ENCODE results near the gene WDR33. TPM values are rescaled to one million over a fixed set of nuclear protein-coding genes. Genes with fewer than 3 reads are reported as not detected.
"Not testable (repeated sequence)": the region's sequence is repeated elsewhere in the genome, so short reads cannot be mapped to it uniquely, and the experiment has no call there.

WDR33 gene
- total RNA-seq, 2 experiments from 2014 or later, result 64.3 to 68.3 TPM

GRCh38 chr2:127834951-127835350 is 24.0 kb upstream of the WDR33 start:
- POLR2A ChIA-PET, result no interaction called here
- no peak for ATAC-seq

GRCh38 chr2:127829845-127830246 is 18.9 kb upstream of the WDR33 start:
- peak; percentile 94 for ATAC-seq
- Mint-ChIP-seq H3K27ac (peak overlapping the region; percentile 86), H3K9me3 (ENCODE audit: insufficient read depth) (peaks cover 19% of the 10 kb centered on the region), H3K36me3 (ENCODE audit: low read depth) (peaks cover 16% of the 10 kb centered on the region), H3K4me3 (peak overlapping the region; percentile 20), H3K4me1 (ENCODE audit: low read depth) (peaks cover 42% of the 10 kb centered on the region), H3K27me3 (ENCODE audit: low read depth) (no peaks in the 10 kb centered on the region)
- ChIA-PET POLR2A (interaction anchor here (0.7 to 2.7 kb wide), 3 partner anchors 19 to 1142 kb away, joined by 3 to 21 read pairs (median 3); partner anchors contain the start of genes POLR2D and WDR33), CTCF (interaction anchor here (0.6 to 1.2 kb wide), 3 partner anchors 18 to 28 kb away, joined by 3 read pairs; partner anchors contain the start of gene WDR33)
- peak; percentile 84 for DNase-seq

More at GRCh38 chr2:127834951-127835350, 24.0 kb upstream of the WDR33 start:
- no peaks in the 10 kb centered on the region for H3K9me3 Mint-ChIP-seq (ENCODE audit: insufficient read depth)
- H3K36me3 Mint-ChIP-seq (ENCODE audit: low read depth), result no peaks in the 10 kb centered on the region
- no peaks in the 10 kb centered on the region for H3K27me3 Mint-ChIP-seq (ENCODE audit: low read depth)
- no peak overlapping the region for H3K27ac Mint-ChIP-seq
- DNase-seq, result no peak
- H3K4me1 Mint-ChIP-seq (ENCODE audit: low read depth), result peaks cover 22% of the 10 kb centered on the region
- no peak overlapping the region for H3K4me3 Mint-ChIP-seq
- CTCF ChIA-PET, result no interaction called here

GRCh38 chr2:127826708-127827107 is 15.7 kb upstream of the WDR33 start:
- CTCF ChIA-PET; H3K27me3 Mint-ChIP-seq (ENCODE audit: low read depth); H3K27ac Mint-ChIP-seq; POLR2A ChIA-PET; DNase-seq; ATAC-seq; H3K4me3 Mint-ChIP-seq: not testable (repeated sequence)
- peaks cover 36% of the 10 kb centered on the region for H3K4me1 Mint-ChIP-seq (ENCODE audit: low read depth)
- H3K36me3 Mint-ChIP-seq (ENCODE audit: low read depth), result peaks cover 16% of the 10 kb centered on the region
- H3K9me3 Mint-ChIP-seq (ENCODE audit: insufficient read depth), result peaks cover 19% of the 10 kb centered on the region

- Mint-ChIP-seq H3K27ac (no peak overlapping the region), H3K4me3 (no peak overlapping the region)
- POLR2A ChIA-PET, result interaction anchor here (1.0 kb wide), 1 partner anchor 15 kb away, joined by 6 read pairs; the partner anchor contains the start of gene WDR33
Measured at GRCh38 chr2:127826047-127826446, 15.1 kb upstream of the WDR33 start.

GRCh38 chr2:127820080-127820668 is 9.2 kb upstream of the WDR33 start:
- H3K4me1 Mint-ChIP-seq (ENCODE audit: low read depth), result no peaks in the 10 kb centered on the region
- ATAC-seq (no peak), DNase-seq (no peak)
- ChIA-PET CTCF (no interaction called here), POLR2A (interaction anchor here (0.7 kb wide), 1 partner anchor 207 kb away, joined by 3 read pairs; no protein-coding TSS in a partner anchor)
- no peak overlapping the region for H3K4me3 Mint-ChIP-seq
- peaks cover 9% of the 10 kb centered on the region for H3K27me3 Mint-ChIP-seq (ENCODE audit: low read depth)
- peaks cover 8% of the 10 kb centered on the region for H3K36me3 Mint-ChIP-seq (ENCODE audit: low read depth)
- H3K27ac Mint-ChIP-seq, result no peak overlapping the region
- H3K9me3 Mint-ChIP-seq (ENCODE audit: insufficient read depth), result peaks cover 11% of the 10 kb centered on the region

More at GRCh38 chr2:127826047-127826446, 15.1 kb upstream of the WDR33 start:
- Mint-ChIP-seq H3K27me3 (ENCODE audit: low read depth) (no peaks in the 10 kb centered on the region), H3K9me3 (ENCODE audit: insufficient read depth) (peaks cover 21% of the 10 kb centered on the region), H3K4me1 (ENCODE audit: low read depth) (peaks cover 30% of the 10 kb centered on the region), H3K36me3 (ENCODE audit: low read depth) (peaks cover 16% of the 10 kb centered on the region)
- CTCF ChIA-PET, result no interaction called here
- DNase-seq (no peak), ATAC-seq (no peak)

- Mint-ChIP-seq H3K27ac (no peak overlapping the region), H3K9me3 (ENCODE audit: insufficient read depth) (peaks cover 11% of the 10 kb centered on the region), H3K36me3 (ENCODE audit: low read depth) (peaks cover 8% of the 10 kb centered on the region), H3K27me3 (ENCODE audit: low read depth) (peaks cover 9% of the 10 kb centered on the region), H3K4me3 (no peak overlapping the region), H3K4me1 (ENCODE audit: low read depth) (no peaks in the 10 kb centered on the region)
- no peak for DNase-seq
- ChIA-PET POLR2A (no interaction called here), CTCF (no interaction called here)
- ATAC-seq, result no peak
Measured at GRCh38 chr2:127818794-127819425, 7.9 kb upstream of the WDR33 start.

GRCh38 chr2:127818241-127818640 is 7.3 kb upstream of the WDR33 start:
- ChIA-PET CTCF (no interaction called here), POLR2A (no interaction called here)
- DNase-seq (no peak), ATAC-seq (no peak)
- Mint-ChIP-seq H3K27me3 (ENCODE audit: low read depth) (peaks cover 9% of the 10 kb centered on the region), H3K9me3 (ENCODE audit: insufficient read depth) (peaks cover 11% of the 10 kb centered on the region), H3K27ac (no peak overlapping the region), H3K4me1 (ENCODE audit: low read depth) (no peaks in the 10 kb centered on the region), H3K36me3 (ENCODE audit: low read depth) (peaks cover 8% of the 10 kb centered on the region), H3K4me3 (no peak overlapping the region)

GRCh38 chr2:127814677-127815076 is 3.7 kb upstream of the WDR33 start:
- POLR2A ChIA-PET, result no interaction called here
- no peak overlapping the region for H3K27ac Mint-ChIP-seq
- CTCF ChIA-PET, result no interaction called here
- peaks cover 11% of the 10 kb centered on the region for H3K27me3 Mint-ChIP-seq (ENCODE audit: low read depth)
- ATAC-seq (no peak), DNase-seq (no peak)
- H3K9me3 Mint-ChIP-seq (ENCODE audit: insufficient read depth), result no peaks in the 10 kb centered on the region
- peaks cover 13% of the 10 kb centered on the region for H3K36me3 Mint-ChIP-seq (ENCODE audit: low read depth)
- H3K4me1 Mint-ChIP-seq (ENCODE audit: low read depth), result peaks cover 23% of the 10 kb centered on the region
- H3K4me3 Mint-ChIP-seq, result no peak overlapping the region

GRCh38 chr2:127812441-127812840 is 1.5 kb upstream of the WDR33 start:
- peaks cover 18% of the 10 kb centered on the region for H3K36me3 Mint-ChIP-seq (ENCODE audit: low read depth)
- CTCF ChIA-PET, result interaction anchor here (1.6 to 1.8 kb wide), 2 partner anchors 45 to 110 kb away, joined by 6 to 7 read pairs; no protein-coding TSS in a partner anchor

GRCh38 chr2:127811397-127812321 is 688 bp upstream of the WDR33 start:
- ATAC-seq (peak; percentile 50), DNase-seq (no peak)
- Mint-ChIP-seq H3K4me1 (ENCODE audit: low read depth) (peaks cover 41% of the 10 kb centered on the region), H3K36me3 (ENCODE audit: low read depth) (peaks cover 19% of the 10 kb centered on the region), H3K27ac (peak overlapping the region; percentile 99), H3K4me3 (peak overlapping the region; percentile 91), H3K27me3 (ENCODE audit: low read depth) (peaks cover 8% of the 10 kb centered on the region), H3K9me3 (ENCODE audit: insufficient read depth) (no peaks in the 10 kb centered on the region)
- ChIA-PET CTCF (interaction anchor here (1.0 to 1.8 kb wide), 5 partner anchors 17 to 221 kb away, joined by 3 to 8 read pairs (median 6); no protein-coding TSS in a partner anchor), POLR2A (interaction anchor here (0.5 to 2.6 kb wide), 15 partner anchors 10 to 401 kb away, joined by 3 to 21 read pairs (median 4); partner anchors contain the start of gene SFT2D3)

More at GRCh38 chr2:127812441-127812840, 1.5 kb upstream of the WDR33 start:
- Mint-ChIP-seq H3K4me3 (peak overlapping the region; percentile 91), H3K4me1 (ENCODE audit: low read depth) (peaks cover 38% of the 10 kb centered on the region), H3K27ac (peak overlapping the region; percentile 4)
- not testable (repeated sequence) for DNase-seq; H3K9me3 Mint-ChIP-seq (ENCODE audit: insufficient read depth); H3K27me3 Mint-ChIP-seq (ENCODE audit: low read depth); ATAC-seq
- POLR2A ChIA-PET, result interaction anchor here (1.3 kb wide), 1 partner anchor 9 kb away, joined by 5 read pairs; no protein-coding TSS in a partner anchor

- ATAC-seq (no peak), DNase-seq (no peak)
- peaks cover 50% of the 10 kb centered on the region for H3K4me1 Mint-ChIP-seq (ENCODE audit: low read depth)
- H3K9me3 Mint-ChIP-seq (ENCODE audit: insufficient read depth), result no peaks in the 10 kb centered on the region
- H3K27me3 Mint-ChIP-seq (ENCODE audit: low read depth), result peaks cover 2% of the 10 kb centered on the region
- peak overlapping the region; percentile 99 for H3K27ac Mint-ChIP-seq
- H3K36me3 Mint-ChIP-seq (ENCODE audit: low read depth), result peaks cover 26% of the 10 kb centered on the region
- CTCF ChIA-PET, result no interaction called here
- POLR2A ChIA-PET, result interaction anchor here (1.3 to 2.6 kb wide), 4 partner anchors 20 to 109 kb away, joined by 3 to 21 read pairs (median 8); partner anchors contain the start of gene SFT2D3
- peak overlapping the region; percentile 91 for H3K4me3 Mint-ChIP-seq
Measured at GRCh38 chr2:127810156-127810618, 784 bp downstream of the WDR33 start.
